Activated CD4-positive, alpha-beta T cell treated with anti-CD3 and anti-CD28 coated beads, Interleukin-2, Interleukin-4, amounts not matched to agents 100 ng/mL and 50 ng/mL, durations not matched to agents 16 hours and 8 hours (primary cell): ENCODE data around the gene PLA2G6.
"Not testable (repeated sequence)": the region's sequence is repeated elsewhere in the genome, so short reads cannot be mapped to it uniquely, and the experiment has no call there.

ENCODE experiments used
- DNase-seq: peaks from one replicate; pipeline ENCODE4 v3.0.0-alpha.2; 2020; ENCODE audit warnings: low spot score

Gene PLA2G6

DNA sequence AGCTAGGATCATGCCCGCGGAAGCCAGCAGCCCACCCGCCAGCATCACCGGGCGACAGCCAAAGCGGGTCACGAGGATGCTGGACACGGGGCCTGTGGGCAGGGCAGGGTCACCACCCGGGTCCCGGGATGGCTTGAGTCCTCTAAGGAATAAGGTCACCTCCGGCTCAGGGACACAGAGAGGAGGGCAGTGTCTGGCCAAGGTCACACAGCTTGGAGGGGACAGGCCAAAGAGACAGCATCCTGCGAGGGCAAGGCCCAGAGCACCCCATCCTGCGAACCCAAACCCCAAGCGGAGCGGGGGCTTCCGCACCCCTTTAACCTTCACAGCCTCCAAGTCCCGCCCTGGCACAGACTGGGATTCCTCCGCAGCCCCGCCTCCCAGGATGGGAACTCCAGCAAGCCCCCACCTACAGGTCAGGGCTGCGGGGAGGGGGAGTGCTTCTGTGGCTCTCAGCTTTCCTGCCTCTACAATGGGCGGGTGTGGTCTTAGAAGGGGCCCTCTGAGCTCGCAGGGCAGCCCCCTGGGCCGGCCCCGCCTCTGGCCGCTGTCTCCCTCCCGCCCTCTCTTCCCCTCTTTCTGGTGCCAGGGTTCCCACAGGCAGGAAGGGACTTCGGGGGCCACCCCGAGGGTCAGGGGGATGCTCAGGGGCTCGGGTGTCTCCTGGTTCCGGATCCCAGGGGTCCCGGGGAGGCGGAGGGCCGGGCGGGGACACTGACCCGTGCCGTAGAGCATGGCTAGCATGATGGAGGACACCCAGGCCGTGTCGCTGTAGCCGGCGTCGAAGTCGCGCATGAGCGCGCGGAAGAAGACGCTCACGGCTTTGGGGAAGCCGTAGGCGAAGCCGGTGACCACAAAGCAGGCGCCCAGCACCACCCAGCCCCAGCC lies 99.4 kb downstream of the PLA2G6 start:
- no peak for DNase-seq

DNA sequence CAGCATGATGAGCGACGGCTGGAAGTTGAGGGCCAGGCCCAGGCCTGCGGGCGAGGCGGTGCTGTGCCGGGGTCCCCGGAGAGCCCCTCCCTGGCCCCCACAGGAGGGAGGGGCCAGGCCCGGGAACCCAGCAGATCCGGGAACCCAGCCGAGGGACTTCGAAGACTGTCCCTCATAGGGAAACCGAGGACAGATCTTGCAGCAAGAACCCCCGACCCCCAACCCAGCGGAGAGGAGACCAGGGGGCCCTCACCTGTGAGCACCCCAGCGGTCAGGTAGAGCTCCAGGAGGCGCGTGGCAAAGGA lies 100.0 kb downstream of the PLA2G6 start:
- no peak for DNase-seq

DNA sequence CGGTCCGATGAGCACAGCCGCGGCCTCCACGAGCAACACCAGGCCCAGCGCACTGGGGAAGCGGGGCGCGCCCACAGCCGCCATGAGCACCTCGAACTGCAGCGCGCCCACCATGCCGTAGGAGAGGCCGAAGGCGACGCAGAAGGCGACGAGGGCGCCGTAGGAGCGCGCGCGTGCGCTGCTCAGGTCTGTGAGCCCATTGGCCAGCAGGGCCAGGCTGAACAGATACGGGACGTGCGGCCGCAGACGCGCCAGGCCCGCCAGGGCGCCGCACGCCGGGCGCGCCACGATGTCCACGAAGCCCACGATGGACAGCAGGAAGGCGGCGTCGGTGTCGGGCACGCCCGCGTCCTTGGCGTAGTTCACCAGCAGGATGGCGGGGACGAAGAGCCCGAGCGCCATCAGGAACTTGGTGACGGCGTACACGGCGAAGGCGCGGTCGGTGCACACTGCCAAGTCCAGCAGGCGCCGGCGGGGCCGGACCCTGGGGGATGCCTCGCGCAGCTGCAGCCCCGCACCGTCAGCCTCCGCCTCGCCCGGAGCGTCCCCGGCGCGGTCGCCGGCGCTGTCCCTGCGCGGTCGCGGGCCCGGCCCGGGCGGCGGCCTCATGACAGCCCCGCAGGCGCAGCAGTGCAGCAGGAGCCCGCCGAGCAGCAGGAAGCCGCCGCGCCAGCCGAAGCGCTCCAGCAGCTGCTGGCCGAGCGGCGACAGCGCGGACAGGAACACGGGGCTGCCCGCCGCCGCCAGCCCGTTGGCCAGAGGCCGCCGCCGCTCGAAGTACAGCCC lies 100.6 kb downstream of the PLA2G6 start:
- no peak for DNase-seq

DNA sequence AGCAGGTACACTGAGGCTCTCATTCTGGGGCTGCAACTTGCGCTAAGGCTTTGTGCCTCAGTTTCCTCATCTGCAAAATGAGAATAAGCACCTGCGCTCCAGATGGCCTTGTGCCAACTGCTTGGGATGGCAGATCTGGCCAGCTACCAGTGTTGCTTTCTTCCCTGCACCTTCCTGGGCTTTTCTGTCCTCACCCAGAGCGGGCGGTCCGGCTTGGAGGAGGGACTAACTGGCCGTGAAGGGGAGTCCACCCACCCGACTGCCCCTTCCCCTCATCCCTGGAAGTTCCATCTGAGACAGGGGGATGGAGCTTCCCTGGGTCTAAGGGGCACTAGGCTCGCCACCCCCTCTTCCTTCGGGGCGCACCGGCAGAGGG lies 101.2 kb downstream of the PLA2G6 start:
- no peak for DNase-seq

DNA sequence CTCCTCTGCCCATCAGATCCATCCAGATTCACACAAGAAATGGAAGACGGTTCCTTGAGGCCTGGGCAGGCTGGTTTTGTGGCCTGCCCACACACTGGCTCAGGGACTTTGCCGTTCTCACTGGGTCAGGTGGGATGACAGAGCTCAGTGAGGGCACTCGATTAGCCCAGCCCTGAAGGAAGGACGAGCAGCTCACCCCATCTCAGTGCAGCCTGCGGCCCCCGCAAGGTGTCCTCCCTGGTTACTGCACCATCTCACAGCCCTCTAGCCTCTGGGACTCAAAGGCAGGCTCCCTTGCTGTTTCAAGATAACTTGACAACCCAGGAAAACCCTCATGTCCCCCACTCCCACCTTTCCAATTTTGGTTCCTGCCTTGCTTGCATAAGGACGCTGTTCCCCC lies 101.8 kb downstream of the PLA2G6 start:
- no peak for DNase-seq

DNA sequence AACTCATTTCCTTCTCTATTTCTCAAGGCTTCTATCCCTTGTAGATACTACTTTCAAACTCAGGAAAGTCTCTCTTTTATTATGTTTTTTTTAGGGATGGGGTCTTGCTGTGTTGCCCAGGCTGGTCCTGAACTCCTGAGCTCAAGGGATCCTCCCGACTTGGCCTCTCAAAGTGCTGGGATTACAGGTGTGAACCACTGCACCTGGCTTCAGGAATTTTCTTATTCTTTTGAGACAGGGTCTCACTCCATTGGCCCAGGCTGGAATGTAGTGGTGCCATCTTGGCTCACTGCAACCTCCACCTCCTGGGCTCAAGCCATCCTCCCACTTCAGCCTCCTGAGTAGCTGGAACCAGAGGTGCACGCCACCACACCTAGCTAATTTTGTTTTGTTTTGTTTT lies 102.4 kb downstream of the PLA2G6 start:
- DNase-seq: not testable (repeated sequence)

DNA sequence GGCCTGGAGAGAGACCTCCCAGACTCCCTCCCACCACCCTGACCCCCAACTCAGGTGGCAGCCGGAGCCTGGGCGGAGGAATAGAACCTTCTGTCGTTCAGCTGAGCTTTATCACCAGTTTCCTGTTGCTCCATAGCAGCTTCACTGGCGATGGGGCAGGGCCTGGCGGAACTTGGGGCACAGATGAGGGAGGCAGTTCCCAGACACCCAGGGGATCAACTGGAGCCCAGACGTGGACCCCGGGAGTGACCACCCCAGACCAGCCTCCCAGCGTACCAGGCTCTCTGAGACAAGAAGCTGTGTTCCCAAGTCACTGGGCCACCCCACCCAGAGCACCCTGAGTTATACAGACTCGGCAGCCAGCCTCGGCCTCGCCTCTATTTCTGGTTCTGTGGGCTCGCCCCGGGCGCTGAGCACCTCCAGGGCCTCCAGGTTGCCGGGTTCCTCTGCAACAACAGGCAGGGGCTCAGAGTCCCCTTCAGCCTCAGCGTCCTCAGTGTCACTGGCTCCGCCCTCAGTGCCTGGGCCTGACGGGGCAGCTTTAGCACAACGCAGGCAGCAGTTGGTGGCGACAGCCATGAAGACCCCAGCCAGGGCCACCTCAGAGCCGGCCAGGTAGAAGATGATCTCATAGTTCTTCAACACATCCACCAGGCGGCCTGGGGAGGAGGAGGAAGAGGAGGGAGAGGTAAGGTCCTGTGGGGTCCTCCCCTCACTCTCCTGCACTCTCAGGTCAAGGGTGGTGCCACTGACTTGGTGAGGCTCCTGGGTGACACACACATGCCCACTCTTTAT lies 103.4 kb downstream of the PLA2G6 start:
- DNase-seq: no peak

DNA sequence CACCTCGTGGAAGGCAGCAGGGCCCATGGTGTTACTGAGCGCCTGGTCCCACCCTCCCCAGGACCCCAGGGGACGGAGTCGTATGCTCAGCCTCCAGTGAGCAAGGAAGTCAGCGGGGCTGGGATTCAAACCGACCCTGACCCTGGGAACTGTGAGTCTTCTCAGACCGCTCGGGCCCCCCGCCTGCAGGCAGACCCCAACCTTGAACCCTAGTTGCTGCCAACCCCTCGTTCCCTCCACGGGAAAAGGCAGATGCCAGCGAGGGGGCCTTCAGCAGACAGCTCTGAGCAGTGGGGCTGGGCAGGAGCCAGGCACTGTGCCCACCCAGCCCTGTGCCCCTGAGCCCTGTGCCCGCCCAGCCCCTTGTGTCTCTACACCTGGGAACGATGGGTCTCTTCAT lies 104.0 kb downstream of the PLA2G6 start:
- DNase-seq: no peak

DNA sequence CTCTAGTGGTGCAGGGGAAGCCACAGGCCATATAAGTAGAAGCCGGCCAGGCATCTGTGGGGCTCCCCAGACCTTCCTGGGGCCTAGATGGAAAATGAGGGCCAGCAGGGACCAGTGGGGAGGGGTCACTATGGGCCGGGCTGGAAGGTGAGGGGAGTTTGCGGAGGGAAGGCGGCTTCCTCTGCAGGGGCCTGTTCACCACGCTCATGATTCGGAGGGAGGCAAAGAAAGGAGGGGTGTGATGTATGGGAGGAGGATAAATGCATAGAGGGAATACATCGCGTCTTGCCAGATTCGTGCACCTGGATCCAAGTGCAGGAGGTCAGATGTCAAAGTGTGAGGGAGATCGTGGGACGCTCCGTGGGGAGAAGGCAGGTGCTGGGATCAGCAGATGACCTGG lies 104.5 kb downstream of the PLA2G6 start:
- no peak for DNase-seq

DNA sequence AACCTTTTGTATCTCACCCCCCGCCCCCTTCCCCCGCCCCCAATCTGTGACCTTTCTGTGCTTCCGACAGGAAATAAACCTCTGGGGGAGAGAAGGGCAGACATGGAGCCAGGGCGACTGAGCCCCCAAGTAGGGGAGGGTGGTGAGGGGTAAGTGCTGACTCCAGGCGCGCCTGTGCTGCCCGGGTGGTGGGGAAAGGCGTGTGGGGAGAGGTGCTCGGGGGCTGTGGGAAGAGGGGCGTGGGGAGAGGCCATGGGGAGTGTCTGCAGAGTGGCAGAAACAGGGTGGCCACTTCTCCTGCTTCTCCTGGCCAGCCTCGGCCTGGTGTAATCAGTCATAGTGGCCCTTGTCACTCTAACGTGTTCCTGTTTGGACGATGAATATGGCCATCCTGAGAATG lies 105.7 kb downstream of the PLA2G6 start:
- DNase-seq: no peak

DNA sequence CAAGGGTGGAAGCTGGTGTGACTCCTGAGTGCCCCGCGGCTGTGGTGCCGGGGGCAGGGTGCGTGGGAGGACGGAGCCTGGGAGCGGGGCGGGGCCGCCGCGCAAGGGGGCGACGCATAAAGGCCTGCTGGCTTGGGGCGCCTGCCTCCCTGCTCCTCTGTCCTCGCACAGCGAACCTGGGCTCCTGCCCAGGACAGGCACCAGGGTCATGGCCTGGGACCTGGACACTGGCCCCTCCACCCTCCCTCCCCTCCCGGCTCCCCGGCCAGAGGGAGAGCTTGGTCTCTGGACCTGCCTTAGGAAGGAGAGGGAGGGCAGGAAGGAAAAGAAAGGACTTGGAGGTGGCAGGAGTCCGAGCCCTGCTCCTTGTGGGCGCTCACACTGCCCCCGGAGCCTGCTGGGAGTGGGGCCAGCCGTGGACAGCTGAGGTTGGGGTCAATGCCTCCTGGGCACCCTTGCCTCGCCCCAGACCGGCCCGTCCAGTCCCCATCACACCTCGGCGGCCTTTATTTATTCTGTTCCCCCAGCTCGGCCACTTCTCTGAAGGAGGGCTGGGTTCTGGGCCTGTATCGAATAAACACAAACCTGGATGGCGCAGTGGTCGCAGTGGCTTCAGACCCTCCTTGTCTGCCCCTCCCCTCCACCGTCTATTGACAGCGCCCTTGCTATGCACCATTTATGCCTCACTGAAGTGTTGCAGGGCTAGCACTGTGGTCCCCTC lies 106.4 kb downstream of the PLA2G6 start:
- DNase-seq: no peak

DNA sequence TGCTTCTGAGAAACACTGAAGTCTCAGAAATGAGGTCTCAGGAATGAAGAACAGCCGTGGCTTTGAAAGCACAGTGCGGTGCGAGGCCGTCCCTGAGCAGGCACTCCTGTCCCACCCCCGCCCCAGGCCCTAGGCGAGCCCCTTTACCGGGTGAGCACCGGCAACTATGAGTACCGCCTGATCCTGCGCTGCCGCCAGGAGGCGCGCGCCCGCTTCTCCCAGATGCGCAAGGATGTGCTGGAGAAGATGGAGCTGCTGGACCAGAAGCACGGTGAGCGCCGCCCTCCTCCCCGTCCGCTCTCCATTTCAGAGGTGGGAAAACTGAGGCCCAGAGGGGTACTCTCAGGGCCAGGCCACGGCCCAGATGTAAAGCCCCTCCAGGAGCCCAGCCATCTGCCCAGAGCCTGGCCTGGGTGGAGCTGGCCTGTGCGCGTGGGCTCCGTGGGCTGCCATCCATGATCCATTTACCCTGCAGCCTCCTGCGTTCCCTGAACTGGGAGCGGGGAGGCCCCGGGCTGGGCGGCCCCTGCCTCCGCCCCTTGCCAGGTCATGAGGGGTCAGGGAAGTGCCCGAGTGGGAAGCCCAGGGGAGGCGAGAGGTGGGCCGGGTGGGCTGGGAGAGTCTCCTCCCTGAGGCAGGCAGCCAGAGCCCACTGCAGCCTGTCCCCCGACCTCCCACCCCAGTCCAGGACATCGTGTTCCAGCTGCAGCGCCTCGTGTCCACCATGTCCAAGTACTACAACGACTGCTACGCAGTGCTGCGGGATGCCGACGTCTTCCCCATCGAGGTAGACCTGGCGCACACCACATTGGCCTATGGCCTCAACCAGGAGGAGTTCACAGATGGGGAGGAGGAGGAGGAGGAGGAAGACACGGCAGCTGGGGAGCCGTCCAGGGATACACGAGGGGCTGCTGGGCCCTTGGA lies 107.2 kb downstream of the PLA2G6 start:
- DNase-seq: no peak

DNA sequence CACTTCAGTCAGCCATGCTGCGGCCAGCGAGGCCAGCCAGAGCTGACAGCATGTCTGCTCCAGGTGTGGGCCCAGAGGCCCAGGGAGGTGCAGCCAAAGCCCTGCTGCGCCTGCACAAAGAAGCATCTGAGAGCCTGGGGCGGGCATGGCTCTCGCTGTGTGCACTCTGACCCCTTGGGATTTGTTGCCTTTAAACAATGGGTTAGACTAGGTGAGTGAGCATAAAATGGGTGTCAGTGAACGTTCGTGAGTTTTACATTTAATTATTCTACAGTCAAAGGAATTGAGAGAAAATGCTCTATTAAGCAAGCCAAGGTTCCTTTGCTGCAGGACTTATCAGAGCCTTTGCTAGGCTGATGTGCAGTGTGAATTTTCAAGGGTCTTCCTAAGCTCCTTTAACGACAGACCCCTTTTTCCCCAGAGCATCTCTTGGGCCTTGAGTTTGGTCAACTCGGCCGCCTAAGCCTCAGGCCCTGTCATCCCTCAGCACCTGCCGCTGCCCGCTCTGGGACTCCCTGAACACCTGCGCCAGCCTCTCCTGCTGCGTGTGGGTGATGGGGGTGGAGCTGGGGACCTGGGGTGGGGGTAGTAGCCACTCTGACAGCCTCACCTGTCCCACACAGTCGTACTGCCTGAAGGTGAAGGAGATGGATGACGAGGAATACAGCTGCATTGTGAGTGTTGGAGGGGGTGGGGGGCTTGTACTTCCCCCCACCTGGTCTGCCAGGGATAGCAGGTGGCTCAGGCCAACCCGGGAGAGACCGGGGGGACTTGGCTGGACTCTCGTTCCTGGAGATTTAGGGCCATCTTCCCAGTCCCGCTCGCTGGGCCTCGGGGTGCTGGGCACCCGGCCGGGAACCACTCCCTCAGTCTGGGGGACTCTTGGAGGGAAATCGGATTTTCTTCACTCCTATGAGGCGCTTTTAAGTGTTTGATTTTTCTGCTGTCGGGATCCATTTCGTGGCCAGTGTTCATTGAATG lies 108.2 kb downstream of the PLA2G6 start:
- DNase-seq: no peak

DNA sequence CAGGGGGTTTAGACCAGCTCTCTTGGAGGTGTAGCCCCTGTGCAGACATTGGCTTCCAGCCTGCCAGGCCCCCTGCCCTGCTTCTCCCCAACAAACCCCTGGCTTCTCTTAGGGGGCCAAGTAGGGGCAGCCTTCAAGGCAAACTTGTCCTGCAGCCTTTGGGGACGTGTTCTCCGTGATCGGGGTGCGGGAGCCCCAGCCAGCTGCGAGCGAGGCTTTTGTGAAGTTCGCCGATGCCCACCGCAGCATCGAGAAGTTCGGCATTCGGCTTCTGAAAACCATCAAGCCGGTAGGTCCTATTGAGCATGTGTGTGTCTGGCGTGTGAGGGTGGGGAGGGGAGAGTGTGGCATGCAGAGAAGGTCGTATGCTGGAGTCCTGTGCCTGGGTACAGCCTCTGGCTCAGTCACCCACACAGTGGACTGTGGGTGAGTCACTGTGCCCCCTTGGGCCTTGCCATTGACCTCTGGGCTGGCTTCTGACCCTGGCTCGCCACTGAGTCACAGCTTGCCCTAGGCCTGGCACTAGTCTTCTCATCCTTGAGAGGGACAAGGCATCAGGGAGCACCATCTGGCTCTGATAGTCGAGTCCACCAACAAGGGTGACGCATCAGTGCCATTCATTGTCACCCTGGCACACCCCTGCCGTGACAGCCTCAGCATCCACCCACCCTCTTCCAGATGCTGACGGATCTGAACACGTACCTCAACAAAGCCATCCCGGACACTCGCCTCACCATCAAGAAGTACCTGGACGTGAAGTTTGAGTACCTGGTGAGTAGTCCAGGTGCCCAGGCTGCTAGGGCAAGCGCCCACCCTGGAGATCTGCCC lies 109.1 kb downstream of the PLA2G6 start:
- no peak for DNase-seq

DNA sequence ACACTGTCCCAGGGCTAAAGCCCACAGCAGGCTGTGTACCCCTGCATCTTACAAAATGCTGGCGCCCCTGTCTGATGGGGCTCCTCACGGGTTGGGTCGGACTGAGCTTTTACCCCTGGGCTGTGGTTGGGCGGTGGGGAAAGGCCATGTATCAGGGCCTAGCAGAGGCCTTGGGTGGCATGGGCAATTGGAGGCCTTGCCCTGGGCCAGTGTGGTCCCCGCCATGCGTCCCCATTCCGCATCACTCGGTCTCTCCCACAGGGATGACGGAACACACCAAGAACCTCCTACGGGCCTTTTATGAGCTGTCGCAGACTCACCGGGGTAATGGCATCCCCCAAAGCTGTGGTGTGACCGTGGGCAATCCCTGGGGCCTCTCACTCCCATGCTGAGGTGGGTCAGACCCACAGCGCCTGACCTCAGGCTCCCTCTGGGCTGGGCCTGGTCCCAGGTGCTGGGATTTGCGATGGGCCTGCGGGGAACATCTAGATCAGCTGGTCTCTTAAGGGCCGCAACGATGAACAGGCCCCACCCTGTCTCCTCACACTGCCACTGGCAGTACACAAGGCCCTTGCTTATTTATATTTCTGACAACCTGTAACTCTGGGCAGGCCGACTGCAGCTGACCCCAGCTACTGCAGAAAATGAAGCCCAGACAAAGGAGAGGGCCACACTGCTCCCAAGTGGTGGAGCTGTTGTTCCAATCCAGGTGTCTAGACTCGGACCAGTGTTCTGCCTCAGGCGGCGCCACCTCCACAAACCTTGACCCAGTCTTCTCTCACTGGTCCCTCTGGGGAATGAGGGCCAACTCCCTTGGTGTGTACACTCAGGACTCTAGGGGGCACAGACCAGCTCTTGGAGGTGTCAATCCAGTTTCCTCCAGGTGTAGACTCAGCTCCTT lies 110.0 kb downstream of the PLA2G6 start:
- no peak for DNase-seq

DNA sequence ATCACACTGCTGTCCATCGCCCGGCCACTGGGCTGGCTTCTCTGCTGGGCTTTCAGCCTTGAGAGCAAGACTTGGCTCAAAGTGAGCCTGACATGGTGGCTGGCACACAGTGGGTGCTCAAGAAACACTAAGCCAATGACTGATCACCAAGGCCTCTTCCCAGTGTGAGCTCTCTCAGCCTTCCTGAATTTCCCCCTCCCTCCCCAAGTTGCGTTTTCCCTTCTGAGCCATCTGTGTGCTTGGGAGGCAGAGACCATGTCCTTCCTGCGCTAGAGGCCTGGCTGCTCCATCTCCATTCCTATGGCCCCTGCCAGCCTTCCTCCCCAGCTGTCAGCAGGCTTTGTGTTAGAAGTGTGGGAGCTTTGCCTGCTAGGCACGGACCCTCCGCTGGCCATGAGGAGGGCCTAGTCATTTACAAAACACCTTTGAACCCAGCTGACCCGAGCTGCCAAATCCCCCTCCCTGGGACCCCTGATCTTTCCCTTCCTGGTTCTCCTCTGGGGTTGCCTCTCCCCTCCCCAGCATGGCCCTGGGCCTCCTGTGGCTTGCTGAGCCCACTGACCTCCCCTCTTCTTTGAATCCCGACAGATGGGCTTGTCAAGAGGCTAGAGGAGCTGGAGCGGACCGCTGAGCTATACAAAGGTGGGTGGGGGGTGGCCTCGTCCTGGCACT lies 111.2 kb downstream of the PLA2G6 start:
- DNase-seq: no peak
